HG03460 (cell line): ENCODE data around the gene SKA3.
"Not testable (repeated sequence)": the region's sequence is repeated elsewhere in the genome, so short reads cannot be mapped to it uniquely, and the experiment has no call there.

ENCODE experiments used
- ATAC-seq: cut with Tn5 transposase; IDR thresholded peaks from one replicate; pipeline ENCODE4 v1.9.1; 2021; ENCODE audit not compliant: unreplicated experiment

The SKA3 gene

DNA sequence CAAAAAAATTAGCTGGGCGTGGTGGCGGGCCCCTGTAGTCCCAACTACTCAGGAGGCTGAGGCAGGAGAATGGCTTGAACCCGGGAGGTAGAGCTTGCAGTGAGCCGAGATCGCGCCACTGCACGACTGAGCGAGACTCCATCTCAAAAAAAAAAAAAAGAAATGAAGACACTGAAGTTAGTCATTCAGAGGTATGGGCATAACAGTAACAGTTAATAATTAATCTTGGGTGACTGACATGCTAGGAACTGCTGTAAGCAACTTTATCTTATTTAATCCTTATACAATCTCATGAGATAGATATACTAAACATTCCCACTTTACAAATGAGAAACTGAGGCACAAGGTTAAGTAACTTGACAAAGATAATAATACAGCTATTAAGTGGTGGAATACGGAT lies 4.9 kb downstream of the SKA3 start:
- no peak for ATAC-seq

- not testable (repeated sequence) for ATAC-seq
Observed at GRCh38 chr13:21165606-21166005, 10.7 kb downstream of the SKA3 start.

DNA sequence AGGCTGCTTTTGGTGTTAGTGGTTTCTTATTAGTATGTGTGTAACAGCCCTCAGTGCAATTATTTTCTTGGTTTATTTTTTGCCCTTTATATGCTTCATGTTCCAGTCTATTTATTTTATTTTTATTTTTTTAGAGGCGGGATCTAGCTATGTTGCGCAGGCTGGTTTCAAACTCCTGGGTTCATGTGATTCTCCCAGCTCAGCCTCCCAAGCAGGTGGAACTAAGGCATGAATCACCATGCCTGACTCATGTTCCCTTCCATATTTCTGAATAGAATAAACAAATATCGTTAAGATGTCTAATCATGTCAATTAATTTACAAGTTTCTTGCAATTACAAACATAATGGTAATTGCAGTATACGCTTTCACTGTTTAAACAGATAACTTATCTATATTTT lies 11.7 kb downstream of the SKA3 start:
- ATAC-seq: no peak

- no peak for ATAC-seq
Observed at GRCh38 chr13:21152251-21152899, 24.0 kb downstream of the SKA3 start.

DNA sequence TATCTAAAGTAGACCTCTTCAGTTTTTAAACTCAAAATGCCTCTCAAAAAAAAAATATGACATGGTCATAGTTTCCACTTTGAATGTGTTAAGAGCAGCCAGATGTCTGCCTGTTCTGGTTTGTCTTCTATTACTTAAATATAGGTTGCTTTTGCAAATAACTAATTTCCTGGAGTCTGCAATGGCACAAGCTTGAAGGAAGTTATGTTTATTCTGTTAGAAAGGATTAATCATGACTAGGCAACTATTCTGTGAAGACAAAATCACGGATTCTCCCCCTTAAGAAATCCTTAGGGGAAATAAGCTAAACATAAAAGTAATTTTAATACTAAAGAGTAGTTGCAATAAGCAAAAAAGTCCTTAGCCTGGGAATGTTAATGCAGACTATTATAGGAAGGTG lies 26.3 kb downstream of the SKA3 start:
- ATAC-seq: no peak

DNA sequence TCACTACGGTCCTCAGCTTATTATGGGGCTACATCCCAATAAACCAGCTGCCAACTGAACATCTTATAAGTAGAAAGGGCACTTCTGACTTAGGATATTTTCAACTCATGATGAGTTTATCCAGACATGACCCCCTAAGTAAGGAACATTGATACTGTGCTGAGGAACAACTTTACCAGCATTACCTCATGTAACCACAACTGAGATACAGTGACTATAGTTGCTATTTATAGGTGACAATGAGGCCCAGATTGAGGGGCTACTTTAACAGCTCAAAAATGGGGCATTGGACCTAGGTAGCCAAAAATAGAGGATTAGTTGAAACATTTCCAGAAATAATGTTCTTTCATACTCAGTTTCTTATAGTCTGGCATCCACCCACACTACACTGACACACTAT lies 26.8 kb downstream of the SKA3 start:
- no peak for ATAC-seq

GRCh38 chr13:21148557-21149258 lies 27.6 kb downstream of the SKA3 start:
- no peak for ATAC-seq

GRCh38 chr13:21147827-21148226 lies 28.5 kb downstream of the SKA3 start:
- no peak for ATAC-seq

DNA sequence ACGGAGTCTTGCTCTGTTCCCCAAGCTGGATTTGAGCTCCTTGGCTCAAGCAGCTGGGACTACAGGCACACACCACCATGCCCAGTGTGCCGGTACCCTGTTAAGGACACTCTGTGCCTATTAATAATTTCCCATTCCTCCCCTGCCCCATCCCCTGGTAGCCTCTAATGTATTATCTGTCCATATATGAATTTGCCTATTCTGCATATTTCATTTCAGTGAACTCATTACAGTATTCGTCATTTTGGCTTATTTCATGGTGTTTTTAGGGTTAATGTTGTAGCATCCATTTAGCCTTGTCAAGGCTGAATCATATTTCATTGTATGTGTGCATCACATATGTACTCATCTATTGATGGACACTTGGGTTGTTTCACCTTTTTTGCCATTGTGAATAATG lies 33.6 kb downstream of the SKA3 start:
- no peak for ATAC-seq

GRCh38 chr13:21139374-21139773 lies 37.0 kb downstream of the SKA3 start:
- ATAC-seq: no peak

GRCh38 chr13:21138561-21138960 lies 37.8 kb downstream of the SKA3 start:
- no peak for ATAC-seq

DNA sequence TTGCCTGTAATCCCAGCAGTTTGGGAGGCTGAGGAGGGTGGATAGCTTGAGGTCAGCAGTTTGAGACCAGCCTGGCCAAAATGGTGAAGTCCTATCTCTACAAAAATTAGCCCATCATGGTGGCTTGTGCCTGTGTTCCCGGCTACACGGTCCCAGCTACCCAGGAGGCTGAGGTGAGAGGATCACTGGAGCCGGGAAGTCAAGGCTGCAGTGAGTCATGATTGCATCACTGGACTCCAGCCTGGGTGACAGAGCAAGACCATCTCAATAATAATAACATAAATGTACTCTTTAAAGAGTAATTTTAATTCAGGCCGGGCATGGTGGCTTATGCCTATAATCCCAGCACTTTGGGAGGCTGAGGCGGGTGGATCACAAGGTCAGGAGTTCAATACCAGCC lies 38.7 kb downstream of the SKA3 start:
- ATAC-seq: no peak

DNA sequence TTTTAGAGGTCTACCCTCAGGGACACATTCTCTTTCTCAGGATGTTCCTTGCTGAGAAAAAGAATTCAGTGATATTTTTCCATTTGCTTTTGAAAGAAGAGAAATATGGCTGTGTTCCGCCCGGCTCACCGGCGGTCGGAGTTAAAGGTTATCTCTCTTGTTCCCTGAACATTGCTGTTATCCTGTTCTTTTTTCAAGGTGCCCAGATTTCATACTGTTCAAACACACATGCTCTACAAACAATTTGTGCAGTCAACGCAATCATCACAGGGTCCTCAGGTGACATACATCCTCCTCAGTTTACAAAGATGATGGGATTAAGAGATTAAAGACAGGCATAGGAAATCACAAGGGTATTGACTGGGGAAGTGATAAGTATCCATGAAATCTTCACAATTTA lies 40.5 kb downstream of the SKA3 start:
- not testable (repeated sequence) for ATAC-seq

DNA sequence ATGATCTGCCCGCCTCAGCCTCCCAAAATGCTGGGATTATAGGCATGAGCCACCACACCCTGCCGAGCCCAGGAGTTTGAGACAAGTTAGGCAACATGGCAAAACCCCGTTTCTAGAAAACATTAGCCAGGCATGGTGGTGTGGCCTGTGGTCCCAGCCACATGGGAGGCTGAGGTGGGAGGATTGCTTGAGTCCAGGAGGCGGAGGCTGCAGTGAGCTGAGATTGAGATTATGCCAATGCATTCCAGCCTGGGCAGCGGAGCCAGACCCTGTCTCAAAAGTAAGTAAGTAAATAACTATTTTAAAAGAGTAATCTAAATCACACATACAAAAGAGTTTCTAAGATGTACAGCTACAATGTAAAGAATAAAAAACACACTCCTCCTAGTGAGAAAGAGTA lies 41.9 kb downstream of the SKA3 start:
- ATAC-seq: no peak

- no peak for ATAC-seq
Observed at GRCh38 chr13:21133077-21133476, 43.3 kb downstream of the SKA3 start.

GRCh38 chr13:21130116-21130515 lies 46.2 kb downstream of the SKA3 start:
- no peak for ATAC-seq

DNA sequence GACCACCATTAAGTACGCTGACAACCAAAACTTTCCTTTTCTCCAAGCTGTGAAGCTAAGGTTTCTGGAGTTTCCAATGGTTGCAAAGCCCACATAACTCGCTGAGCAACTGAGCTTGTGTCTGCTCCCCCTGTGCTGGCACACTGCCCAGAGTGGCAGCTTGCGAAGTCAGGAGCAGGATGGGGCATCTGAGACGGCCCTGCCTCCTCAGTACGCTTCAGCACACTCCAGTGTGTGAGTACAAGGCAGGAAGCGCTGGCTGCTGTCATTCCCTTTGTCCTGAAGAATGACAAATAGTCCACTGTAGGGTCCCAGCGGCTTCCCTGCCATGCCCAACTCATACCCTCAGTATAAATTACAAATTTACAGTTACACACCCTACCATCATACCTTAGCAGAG lies 51.5 kb downstream of the SKA3 start:
- ATAC-seq: no peak

GRCh38 chr13:21123956-21124355 lies 52.4 kb downstream of the SKA3 start:
- no peak for ATAC-seq

DNA sequence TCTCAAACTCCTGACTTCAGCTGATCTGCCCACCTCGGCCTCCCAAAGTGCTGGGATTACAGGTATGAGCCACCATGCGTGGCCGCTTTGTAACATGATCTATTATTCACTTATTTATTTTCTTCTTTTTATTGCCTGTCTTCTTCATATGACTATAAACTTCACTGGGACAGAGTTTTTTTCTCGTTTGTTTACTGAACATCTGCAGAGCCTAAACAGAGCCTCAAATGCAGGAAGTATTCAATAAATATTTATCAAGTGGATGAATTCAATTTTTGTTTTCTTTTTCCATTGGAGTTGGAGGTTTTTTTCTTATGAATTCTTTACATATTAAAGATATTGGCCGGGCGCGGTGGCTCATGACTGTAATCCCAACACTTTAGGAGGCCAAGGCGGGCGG lies 54.7 kb downstream of the SKA3 start:
- ATAC-seq: no peak

DNA sequence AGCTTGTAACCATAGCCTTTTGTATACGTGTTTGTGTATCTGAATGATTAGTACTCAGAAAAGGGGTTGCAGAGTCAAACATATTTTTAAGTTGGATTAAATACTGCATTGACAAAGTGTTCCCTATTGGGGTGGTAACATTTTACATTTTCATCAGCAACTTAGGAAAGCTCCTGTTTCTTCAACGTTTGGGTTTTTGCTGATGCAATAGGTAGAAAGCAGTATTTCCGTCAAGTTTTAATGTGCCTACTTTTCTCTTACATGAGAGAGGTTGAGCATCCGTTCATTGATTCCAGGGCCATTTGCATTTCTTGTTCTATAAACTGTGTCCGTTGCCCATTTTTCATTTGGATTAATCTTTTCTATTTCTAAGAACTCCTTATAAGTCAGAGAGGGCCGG lies 56.2 kb downstream of the SKA3 start:
- ATAC-seq: no peak

GRCh38 chr13:21119526-21119925 lies 56.8 kb downstream of the SKA3 start:
- no peak for ATAC-seq

DNA sequence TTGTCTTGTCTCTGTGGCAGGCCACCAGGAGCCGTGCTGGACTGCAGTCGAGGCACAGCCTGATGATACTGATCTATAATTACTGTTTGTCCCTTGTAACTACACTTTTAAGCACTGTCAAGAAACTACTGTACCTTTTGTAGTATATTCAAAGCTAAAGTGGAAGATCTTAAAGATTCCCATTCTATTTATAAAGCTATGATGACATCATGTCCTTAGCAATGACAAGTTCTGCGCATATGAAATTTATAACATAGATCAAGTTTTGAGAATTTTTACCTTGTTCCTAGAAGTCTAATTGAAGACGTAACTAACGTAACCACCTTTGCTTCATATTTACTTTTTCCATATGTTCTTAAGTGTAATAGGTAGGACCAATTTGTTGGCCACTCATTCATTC lies 58.2 kb downstream of the SKA3 start:
- ATAC-seq: no peak
